H1 (cell line): ENCODE data around the gene PLPP7. TPM values are rescaled to one million over a fixed set of nuclear protein-coding genes. Genes with fewer than 3 reads are reported as not detected.

Experiments
- CTCF ChIA-PET: fragments of 300-600 bp; sonication (Branson Sonifier 250); formaldehyde crosslinking; loops from one replicate; lab custom pipeline; 2021; ENCODE audit not compliant: partially characterized antibody; lab: Charles Lee
- POLR2A ChIA-PET: fragments of 300-600 bp; sonication (Branson Sonifier 250); formaldehyde crosslinking; loops from one replicate; lab custom pipeline; 2021; ENCODE audit warnings: inconsistent platforms; ENCODE audit not compliant: partially characterized antibody; lab: Charles Lee
- DNase-seq, 2 experiments: peaks; one replicate each; pipeline versions ENCODE4 v3.0.0 to v3.0.0-alpha.2; 2010 to 2022; ENCODE audit warnings: low spot score in 2 of 2, low read depth in 1 of 2, mixed read lengths in 1 of 2
- FAIRE-seq: peaks from 2 replicates; lab custom pipeline; 2011; peaks lifted over from hg19 to GRCh38; lab: Jason Lieb, UNC
- H2AFZ ChIP-seq: 2 replicates; pipeline ENCODE4 v1.8.1; 2012; ENCODE audit warnings: low read length, inconsistent platforms
- H2AK5ac ChIP-seq: 2 replicates; pipeline ENCODE4 v1.6.1; 2013; ENCODE audit warnings: low read depth, low read length
- H2BK120ac ChIP-seq: replicated peaks from 2 replicates; pipeline ENCODE3; 2013; ENCODE audit warnings: low read depth, low read length, inconsistent platforms
- H2BK12ac ChIP-seq: 2 replicates; pipeline ENCODE4 v1.6.1; 2013; ENCODE audit warnings: low read depth, low read length
- H2BK15ac ChIP-seq: 2 replicates; pipeline ENCODE4 v1.6.1; 2013; ENCODE audit warnings: low read length
- H2BK20ac ChIP-seq: 2 replicates; pipeline ENCODE4 v1.6.1; 2013; ENCODE audit warnings: low read length
- H2BK5ac ChIP-seq: 2 replicates; pipeline ENCODE4 v1.6.1; 2013; ENCODE audit warnings: low read depth, low read length
- H3K14ac ChIP-seq: 2 replicates; pipeline ENCODE4 v1.6.1; 2013; ENCODE audit warnings: inconsistent platforms; ENCODE audit not compliant: insufficient read length
- H3K18ac ChIP-seq: 2 replicates; pipeline ENCODE4 v1.6.1; 2013; ENCODE audit warnings: low read length; ENCODE audit errors: extremely low read depth
- H3K23ac ChIP-seq: 2 replicates; pipeline ENCODE4 v1.6.1; 2013; ENCODE audit warnings: inconsistent platforms; ENCODE audit not compliant: insufficient read length
- H3K23me2 ChIP-seq: 2 replicates; pipeline ENCODE4 v1.6.1; 2013; ENCODE audit warnings: low read depth, low read length
- H3K27ac ChIP-seq: 2 replicates; pipeline ENCODE4 v1.6.1; 2011; ENCODE audit warnings: low read depth, low read length, inconsistent platforms
- H3K27me3 ChIP-seq, 4 experiments: replicated peaks in 1 of 4; 1 replicate in 1 of 4; 2 replicates in 3 of 4; pipeline versions ENCODE4 v1.6.1 to v1.8.1; 2011 to 2013; ENCODE audit warnings: low read length in 3 of 4, mild to moderate bottlenecking in 3 of 4, inconsistent platforms in 2 of 4, mixed read lengths in 2 of 4, moderate library complexity in 1 of 4; ENCODE audit not compliant: control insufficient read depth in 3 of 4, insufficient read depth in 3 of 4; ENCODE audit errors: extremely low read depth in 1 of 4
- H3K36me3 ChIP-seq, 4 experiments: 2 replicates each; pipeline versions ENCODE4 v1.6.1 to v1.8.1; 2011 to 2013; ENCODE audit warnings: mild to moderate bottlenecking in 4 of 4, low read length in 3 of 4, moderate library complexity in 2 of 4, control low read depth in 1 of 4, inconsistent platforms in 1 of 4; ENCODE audit not compliant: insufficient read depth in 4 of 4, control insufficient read depth in 2 of 4
- H3K4ac ChIP-seq: replicated peaks from 2 replicates; pipeline ENCODE3; 2013; ENCODE audit warnings: low read length, low read depth, mixed read lengths, inconsistent platforms; ENCODE audit not compliant: insufficient read length
- H3K4me1 ChIP-seq, 4 experiments: replicated peaks in 1 of 4; 1 replicate in 1 of 4; 2 replicates in 3 of 4; pipeline versions ENCODE4 v1.6.1 to v1.8.1; 2011 to 2013; ENCODE audit warnings: low read length in 3 of 4, inconsistent platforms in 2 of 4, mixed read lengths in 1 of 4; ENCODE audit not compliant: insufficient read depth in 4 of 4, control insufficient read depth in 3 of 4
- H3K4me2 ChIP-seq, 2 experiments: 2 replicates each; pipeline versions ENCODE4 v1.6.1 to v1.8.1; 2011 to 2013; ENCODE audit warnings: low read depth in 2 of 2, low read length in 2 of 2, control low read depth in 1 of 2, inconsistent platforms in 1 of 2, mild to moderate bottlenecking in 1 of 2; ENCODE audit not compliant: insufficient read depth in 1 of 2
- H3K4me3 ChIP-seq, 4 experiments: fragments of 200-600, 300-600 bp in 1 of 4; sonication (generic), shearing (Covaris generic), sonication (Bioruptor Twin) in 1 of 4; 2 replicates each; pipeline versions ENCODE4 v1.5.1 to v1.8.1; 2011 to 2016; ENCODE audit warnings: low read length in 4 of 4, low read depth in 3 of 4, control low read depth in 2 of 4, inconsistent platforms in 2 of 4, mild to moderate bottlenecking in 2 of 4, mixed read lengths in 1 of 4, moderate library complexity in 1 of 4; ENCODE audit not compliant: insufficient read depth in 2 of 4; ENCODE audit errors: extremely low read depth in 1 of 4
- H3K56ac ChIP-seq: replicated peaks from 2 replicates; pipeline ENCODE3; 2013; ENCODE audit warnings: low read depth, mild to moderate bottlenecking, mixed read lengths, low read length, inconsistent platforms; ENCODE audit not compliant: insufficient read length
- H3K79me1 ChIP-seq: 2 replicates; pipeline ENCODE4 v1.6.1; 2013; ENCODE audit warnings: low read depth, low read length, control low read depth
- H3K79me2 ChIP-seq, 2 experiments: 2 replicates each; pipeline versions ENCODE4 v1.6.1 to v1.8.1; 2012 to 2013; ENCODE audit warnings: low read length in 2 of 2, mild to moderate bottlenecking in 2 of 2, inconsistent platforms in 1 of 2; ENCODE audit not compliant: insufficient read depth in 2 of 2, control insufficient read depth in 1 of 2
- H3K9ac ChIP-seq, 4 experiments: replicated peaks in 1 of 4; 1 replicate in 1 of 4; 2 replicates in 3 of 4; pipeline versions ENCODE4 v1.6.1 to v1.8.1; 2011 to 2013; ENCODE audit warnings: low read depth in 3 of 4, low read length in 3 of 4, control low read depth in 2 of 4, mild to moderate bottlenecking in 2 of 4, moderate library complexity in 2 of 4, inconsistent platforms in 1 of 4; ENCODE audit errors: extremely low read depth in 1 of 4
- H3K9me3 ChIP-seq, 2 experiments: 2 replicates each; pipeline versions ENCODE4 v1.6.1 to v1.8.1; 2012 to 2013; ENCODE audit warnings: mild to moderate bottlenecking in 2 of 2, moderate library complexity in 2 of 2, control low read depth in 1 of 2, inconsistent platforms in 1 of 2, low read depth in 1 of 2, low read length in 1 of 2, mixed read lengths in 1 of 2; ENCODE audit not compliant: insufficient read depth in 2 of 2
- H4K20me1 ChIP-seq, 2 experiments: replicated peaks in 1 of 2; 2 replicates each; pipeline versions ENCODE3 to v1.8.1; 2011 to 2013; ENCODE audit warnings: inconsistent platforms in 2 of 2, low read length in 2 of 2, mild to moderate bottlenecking in 1 of 2; ENCODE audit not compliant: insufficient read depth in 2 of 2, control insufficient read depth in 1 of 2
- H4K5ac ChIP-seq: 2 replicates; pipeline ENCODE4 v1.6.1; 2013; ENCODE audit warnings: low read length, low read depth, mixed read lengths, inconsistent platforms; ENCODE audit not compliant: insufficient read length
- H4K8ac ChIP-seq: 2 replicates; pipeline ENCODE4 v1.8.0; 2013; ENCODE audit warnings: mild to moderate bottlenecking, moderate library complexity, low read length, inconsistent platforms; ENCODE audit not compliant: insufficient read depth; ENCODE audit errors: extremely low read depth
- H4K91ac ChIP-seq: replicated peaks from 2 replicates; pipeline ENCODE3; 2013; ENCODE audit warnings: low read length, mixed read lengths, inconsistent platforms; ENCODE audit not compliant: insufficient read length
- ASH2L ChIP-seq: fragments of 200-600, 300-600 bp; sonication (generic); IDR thresholded peaks from one replicate; pipeline ENCODE4 v1.7.1; 2017; ENCODE audit warnings: low read length
- BRCA1 ChIP-seq: IDR thresholded peaks from 2 replicates; pipeline ENCODE4 v1.6.1; 2012; ENCODE audit warnings: low read depth, low read length, improper control_type of control experiment
- CREB1 ChIP-seq: IDR thresholded peaks from 2 replicates; pipeline ENCODE4 v1.6.1; 2012; ENCODE audit warnings: inconsistent platforms
- E2F6 ChIP-seq: IDR thresholded peaks from 2 replicates; pipeline ENCODE4 v1.6.1; 2012; ENCODE audit warnings: inconsistent platforms
- EP300 ChIP-seq, 2 experiments: IDR thresholded peaks; 1 replicate in 1 of 2; 2 replicates in 1 of 2; pipeline ENCODE4 v1.6.1; 2011 to 2012; ENCODE audit warnings: low read depth in 2 of 2, low read length in 2 of 2, mild to moderate bottlenecking in 2 of 2, borderline replicate concordance in 1 of 2, inconsistent platforms in 1 of 2, moderate library complexity in 1 of 2
- JUN ChIP-seq: IDR thresholded peaks from 2 replicates; pipeline ENCODE4 v1.6.1; 2011; ENCODE audit warnings: low read depth, mild to moderate bottlenecking, improper control_type of control experiment, low read length
- KDM4A ChIP-seq: IDR thresholded peaks from one replicate; pipeline ENCODE4 v1.7.1; 2012; ENCODE audit warnings: low read depth, mild to moderate bottlenecking, moderate library complexity, low read length, inconsistent platforms; ENCODE audit not compliant: severe bottlenecking
- MAX ChIP-seq: IDR thresholded peaks from 2 replicates; pipeline ENCODE4 v1.6.1; 2012; ENCODE audit warnings: inconsistent platforms
- NANOG ChIP-seq: IDR thresholded peaks from 2 replicates; pipeline ENCODE4 v1.6.1; 2011; ENCODE audit warnings: low read length, low read depth, mild to moderate bottlenecking, inconsistent platforms; ENCODE audit not compliant: insufficient read depth, poor library complexity, severe bottlenecking
- RBBP5 ChIP-seq: IDR thresholded peaks from 2 replicates; pipeline ENCODE4 v1.7.1; 2012; ENCODE audit warnings: low read depth, mild to moderate bottlenecking, inconsistent platforms, low read length, moderate library complexity, borderline replicate concordance
- SP4 ChIP-seq: IDR thresholded peaks from 2 replicates; pipeline ENCODE4 v1.6.1; 2012; ENCODE audit warnings: low read length, inconsistent platforms
- SUZ12 ChIP-seq: fragments of 200-600 bp; sonication (generic); IDR thresholded peaks from 2 replicates; pipeline ENCODE4 v1.6.1; 2012; ENCODE audit warnings: mild to moderate bottlenecking, inconsistent platforms, low read length, moderate library complexity, mixed read lengths
- TBP ChIP-seq: IDR thresholded peaks from 2 replicates; pipeline ENCODE4 v1.6.1; 2011; ENCODE audit warnings: low read depth, low read length, improper control_type of control experiment
- WGBS, 2 experiments: shearing (Covaris generic) in 1 of 2; methylation state at CpG; one replicate each; pipeline versions ENCODE4 v1.1.6 to v1.1.7; 2013 to 2015; ENCODE audit warnings: low lambda C conversion rate in 2 of 2, mixed read lengths in 2 of 2, inconsistent platforms in 1 of 2, low coverage in 1 of 2, missing lambda C conversion rate in 1 of 2; ENCODE audit not compliant: insufficient replicate concordance in 2 of 2, insufficient coverage in 1 of 2, insufficient read length in 1 of 2; ENCODE audit errors: extremely low coverage in 1 of 2, missing lambda C conversion rate in 1 of 2; 5-methylcytosine and 5-hydroxymethylcytosine counted together
- polyA plus RNA-seq, 7 experiments: library from polyadenylated mRNA; depleted of rRNA in 3 of 7; stranded (reverse) in 5 of 7; unstranded in 2 of 7; fragments of >200 nt in 5 of 7; fragments of 200-250 nt in 2 of 7; gene quantifications; 1 replicate in 5 of 7; 2 replicates in 1 of 7; 4 replicates in 1 of 7; pipeline versions ENCODE4 v1.2.1 to v1.2.3, GENCODE V29; 2011 to 2013; ENCODE audit warnings: missing spikeins in 2 of 7, mixed read lengths in 2 of 7
- total RNA-seq: library from RNA; stranded (reverse); fragmentation: NEBNext Ultra II Directional; extraction: Animal tissue kit (Norgen Biotek cat#: 25700); gene quantifications from 2 replicates; pipeline ENCODE4 v1.2.1, GENCODE V29; 2021

Gene PLPP7
- total and polyA plus RNA-seq, 2 of the 8 experiments (the other 6 are each of a cell fraction or from before 2014, with no cell fraction given): 3.4 to 3.9 TPM

GRCh38 chr9:131287359-131287758 lies 2.2 kb upstream of the PLPP7 start:
- Histone ChIP-seq H3K27ac (no peak overlapping the region), H2AK5ac (no peak overlapping the region), H4K8ac (no peak overlapping the region), H3K9ac (no peak overlapping the region), H2AFZ (no peak overlapping the region), H2BK120ac (no peak overlapping the region), H3K9me3 (no peaks in the 10 kb centered on the region), H3K4me1 (peaks cover 0 to 14% (median 11%) of the 10 kb centered on the region in 4 experiments; a peak in 6 of 7 replicates), H2BK20ac (no peak overlapping the region), H3K36me3 (no peaks in the 10 kb centered on the region), H3K14ac (no peak overlapping the region), H3K27me3 (peaks cover 0 to 4% (median 1%) of the 10 kb centered on the region in 4 experiments; a peak in 5 of 7 replicates), H2BK5ac (no peak overlapping the region), H3K4me3 (no peak overlapping the region), H3K56ac (no peak overlapping the region), H2BK15ac (no peak overlapping the region), H3K23ac (no peak overlapping the region), H4K5ac (no peak overlapping the region), H3K79me2 (no peaks in the 10 kb centered on the region), H4K20me1 (no peaks in the 10 kb centered on the region), H3K4ac (no peak overlapping the region), H3K18ac (no peak overlapping the region), H3K79me1 (no peaks in the 10 kb centered on the region), H4K91ac (no peak overlapping the region), H2BK12ac (no peak overlapping the region), H3K23me2 (peaks cover 3% of the 10 kb centered on the region), H3K4me2 (no peak overlapping the region)
- CTCF ChIA-PET: interaction anchor here (0.6 to 3.8 kb wide), 6 partner anchors 11 to 109 kb away, joined by 3 to 24 read pairs (median 6); no protein-coding TSS in a partner anchor
- peak in 1 of 2 experiments; percentile 36 for DNase-seq
- POLR2A ChIA-PET: interaction anchor here (1.6 to 2.9 kb wide), 2 partner anchors 11 to 191 kb away, joined by 3 to 8 read pairs; partner anchors contain the start of genes AIF1L and FAM78A
- WGBS, 2 experiments: 82% methylated on average over 6 of the region's 6 CpGs; no CpG with 5 or more reads in 1 of the 2 experiments
- no peak for FAIRE-seq
- TF ChIP-seq JUN (no peak), NANOG (no peak), RBBP5 (no peak), MAX (no peak), E2F6 (no peak), CREB1 (no peak), SUZ12 (no peak), TBP (no peak), BRCA1 (no peak), KDM4A (no peak), EP300 (IDR thresholded peaks at IDR 0.05; ENCODE audit: borderline replicate concordance in 1 of 2, low read depth in 2 of 2, low read length in 2 of 2) (no peak), SP4 (no peak), ASH2L (no peak)
